Spleen (tissue), 11 donors: ENCODE measurements around the gene EP400. TPM values are rescaled to one million over a fixed set of nuclear protein-coding genes. Genes with fewer than 3 reads are reported as not detected.

Experiments used
- DNase-seq: peaks from one replicate; pipeline ENCODE4 v3.0.0-alpha.2; 2020
- H3K27ac ChIP-seq, 8 donors: fragments of 200-600 bp; sonication (generic) in 7 of 8; 1 replicate in 4 of 8; 2 replicates in 4 of 8; pipeline versions ENCODE4 v1.5.0 to v1.8.0; 2016 to 2021; ENCODE audit warnings: inconsistent platforms in 4 of 8, mild to moderate bottlenecking in 4 of 8, moderate library complexity in 1 of 8
- H3K27me3 ChIP-seq, 7 donors: fragments of 200-600 bp; sonication (generic) in 6 of 7; replicated peaks in 1 of 7; 1 replicate in 4 of 7; 2 replicates in 3 of 7; pipeline versions ENCODE4 v1.5.0 to v1.8.0; 2016 to 2021; ENCODE audit warnings: inconsistent platforms in 3 of 7, mild to moderate bottlenecking in 1 of 7
- H3K36me3 ChIP-seq, 6 donors: fragments of 200-600 bp; sonication (generic) in 5 of 6; 1 replicate in 4 of 6; 2 replicates in 2 of 6; pipeline versions ENCODE4 v1.5.0 to v1.8.0; 2016 to 2021; ENCODE audit warnings: inconsistent platforms in 2 of 6
- H3K4me1 ChIP-seq, 6 donors: fragments of 200-600 bp; sonication (generic) in 5 of 6; 1 replicate in 3 of 6; 2 replicates in 3 of 6; pipeline versions ENCODE4 v1.5.0 to v1.8.0; 2016 to 2021; ENCODE audit warnings: inconsistent platforms in 3 of 6
- H3K4me3 ChIP-seq, 8 donors: fragments of 200-600 bp; sonication (generic) in 7 of 8; 1 replicate in 4 of 8; 2 replicates in 4 of 8; pipeline versions ENCODE4 v1.5.0 to v1.8.0; 2016 to 2021; ENCODE audit warnings: inconsistent platforms in 4 of 8, mild to moderate bottlenecking in 4 of 8, moderate library complexity in 2 of 8
- H3K9me3 ChIP-seq, 8 donors: fragments of 200-600 bp; sonication (generic) in 7 of 8; 1 replicate in 4 of 8; 2 replicates in 4 of 8; pipeline versions ENCODE4 v1.5.0 to v1.8.0; 2016 to 2021; ENCODE audit warnings: inconsistent platforms in 4 of 8
- POLR2A ChIP-seq, 3 donors: fragments of 450-650 bp; IDR thresholded peaks; one replicate each; pipeline ENCODE4 v1.5.1; 2017; ENCODE audit warnings: antibody characterized with exemption in 3 of 3, mild to moderate bottlenecking in 1 of 3
- POLR2AphosphoS5 ChIP-seq, 3 donors: sonication (generic); formaldehyde crosslinking; IDR thresholded peaks; one replicate each; pipeline ENCODE4 v1.5.1; 2017; ENCODE audit warnings: antibody characterized with exemption in 3 of 3
- WGBS, 5 donors: extraction: QIAGEN DNeasy Blood & Tissue Kit in 3 of 5; methylation state at CpG; one replicate each; pipeline versions ENCODE4 v1.1.5 to v1.1.7; 2013 to 2018; 5-methylcytosine and 5-hydroxymethylcytosine counted together
- intact Hi-C: fragments of 100-400 bp; cut with DNase I; formaldehyde crosslinking; loops from one replicate; pipeline ENCODE4 v1.15.0; 2023; ENCODE audit warnings: low total_unique reads
- polyA plus RNA-seq, 3 donors: library from polyadenylated mRNA; stranded (reverse); fragments of 200-250 nt; gene quantifications; one replicate each; pipeline ENCODE4 v1.2.1, GENCODE V29; 2013
- total RNA-seq, 7 donors: library from RNA; depleted of rRNA in 3 of 7; stranded (reverse); fragments of >200 nt in 3 of 7; fragmentation: NEBNext Ultra II Directional in 4 of 7; extraction: Animal tissue kit (Norgen Biotek cat#: 25700) in 4 of 7; gene quantifications; one replicate each; pipeline versions ENCODE4 v1.1.0 to v1.2.1, GENCODE V29; 2016 to 2021
- TF ChIP-seq, protein P1 (sequence below), 11 experiments: fragments of 200-600 bp in 7 of 11; fragments of 450-650 bp in 4 of 11; sonication (generic) in 4 of 11; IDR thresholded peaks in 8 of 11; conservative IDR thresholded peaks in 3 of 11; 1 replicate in 7 of 11; 2 replicates in 4 of 11; pipeline versions ENCODE4 v1.4.0 to v1.8.0; 2016 to 2021; ENCODE audit warnings: antibody characterized with exemption in 11 of 11, inconsistent platforms in 4 of 11, mild to moderate bottlenecking in 1 of 11
- donor health status: healthy with polysubstance abuse.
- donor health status: DM: no; HTN: no; CAD: no; lungs with moderate emphysema.
- donor health status: DM: no; HTN: no; CAD: no.
- donor health status: Bipolar disorder and iron deficiency.
- donor health status: healthy.
- donor health status: DM: no; HTN: no; CAD: no.
- donor health status: DM: yes; HTN: yes; CAD: no.

The EP400 gene
- total and polyA plus RNA-seq, 10 donors = 11.8 to 70.2 (median 45.6) TPM

DNA sequence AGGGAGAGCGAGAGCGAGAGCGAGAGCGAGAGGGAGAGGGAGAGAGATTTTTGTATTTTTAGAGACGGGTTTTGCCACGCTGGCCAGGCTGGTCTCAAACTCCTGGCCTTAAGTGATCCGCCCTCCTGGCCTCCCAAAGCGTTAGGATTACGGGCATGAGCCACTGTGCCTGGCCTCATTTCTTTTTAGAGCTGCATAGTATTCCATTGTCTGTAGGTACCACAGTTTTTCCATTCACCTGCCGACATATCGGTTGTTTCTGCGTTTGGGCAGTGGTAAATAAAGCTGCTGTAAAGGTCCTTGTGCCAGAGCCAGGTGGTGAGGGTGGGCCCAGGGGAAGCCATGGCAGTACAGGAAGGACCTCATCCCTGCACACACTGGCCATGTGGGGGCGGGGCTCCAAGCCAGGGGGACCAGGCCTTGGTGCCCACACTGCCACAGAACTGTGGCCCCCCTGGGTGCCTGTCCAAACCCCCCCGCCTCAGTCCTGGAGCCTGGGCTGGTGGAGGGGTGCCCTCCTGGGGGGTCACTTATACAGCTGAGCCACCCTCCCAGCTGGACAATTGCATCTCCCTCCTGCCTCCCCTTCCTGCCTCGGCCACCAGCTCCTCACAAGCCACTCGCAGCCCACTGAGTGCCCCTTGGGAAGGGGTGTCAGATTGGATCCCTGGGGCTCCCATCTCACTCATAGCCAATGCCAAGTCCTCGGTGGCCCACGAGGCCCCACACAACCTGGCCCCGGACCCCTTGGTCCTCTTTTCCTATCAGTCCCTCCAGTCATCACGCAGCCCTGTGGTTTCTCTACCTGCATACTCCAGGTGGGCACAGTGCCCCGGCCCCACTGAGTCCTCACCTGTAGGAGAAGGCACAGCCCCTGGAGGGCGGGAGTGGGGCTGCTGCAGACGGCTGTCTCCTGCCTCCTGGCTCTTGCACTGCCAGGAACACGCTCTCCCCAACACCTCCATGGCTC is 22.3 kb upstream of the EP400 start:
- Histone ChIP-seq H3K27me3 (no peaks in the 10 kb centered on the region), H3K27ac (peak overlapping the region in 2 of 8 donors; percentile 92 to 94), H3K4me1 (peaks cover 20 to 79% (median 50%) of the 10 kb centered on the region in 6 donors), H3K4me3 (peak overlapping the region in 1 of 8 donors; percentile 96), H3K36me3 (peaks cover 0 to 25% (median 11%) of the 10 kb centered on the region in 6 donors), H3K9me3 (no peaks in the 10 kb centered on the region)
- whole genome bisulfite sequencing, 5 donors = 78 to 98% (median 95%) methylated on average over 21 to 24 of the region's 24 CpGs
- intact Hi-C loops = no loop called here
- DNase-seq = no peak
- TF ChIP-seq POLR2A (IDR thresholded peaks at IDR 0.05) (no peak), POLR2AphosphoS5 (IDR thresholded peaks at IDR 0.05) (no peak)
- TF ChIP-seq, protein P1, sequence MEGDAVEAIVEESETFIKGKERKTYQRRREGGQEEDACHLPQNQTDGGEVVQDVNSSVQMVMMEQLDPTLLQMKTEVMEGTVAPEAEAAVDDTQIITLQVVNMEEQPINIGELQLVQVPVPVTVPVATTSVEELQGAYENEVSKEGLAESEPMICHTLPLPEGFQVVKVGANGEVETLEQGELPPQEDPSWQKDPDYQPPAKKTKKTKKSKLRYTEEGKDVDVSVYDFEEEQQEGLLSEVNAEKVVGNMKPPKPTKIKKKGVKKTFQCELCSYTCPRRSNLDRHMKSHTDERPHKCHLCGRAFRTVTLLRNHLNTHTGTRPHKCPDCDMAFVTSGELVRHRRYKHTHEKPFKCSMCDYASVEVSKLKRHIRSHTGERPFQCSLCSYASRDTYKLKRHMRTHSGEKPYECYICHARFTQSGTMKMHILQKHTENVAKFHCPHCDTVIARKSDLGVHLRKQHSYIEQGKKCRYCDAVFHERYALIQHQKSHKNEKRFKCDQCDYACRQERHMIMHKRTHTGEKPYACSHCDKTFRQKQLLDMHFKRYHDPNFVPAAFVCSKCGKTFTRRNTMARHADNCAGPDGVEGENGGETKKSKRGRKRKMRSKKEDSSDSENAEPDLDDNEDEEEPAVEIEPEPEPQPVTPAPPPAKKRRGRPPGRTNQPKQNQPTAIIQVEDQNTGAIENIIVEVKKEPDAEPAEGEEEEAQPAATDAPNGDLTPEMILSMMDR (IDR thresholded peaks at IDR 0.05 in 8 of 11, conservative IDR thresholded peaks at IDR 0.05 in 3 of 11) = no peak

DNA sequence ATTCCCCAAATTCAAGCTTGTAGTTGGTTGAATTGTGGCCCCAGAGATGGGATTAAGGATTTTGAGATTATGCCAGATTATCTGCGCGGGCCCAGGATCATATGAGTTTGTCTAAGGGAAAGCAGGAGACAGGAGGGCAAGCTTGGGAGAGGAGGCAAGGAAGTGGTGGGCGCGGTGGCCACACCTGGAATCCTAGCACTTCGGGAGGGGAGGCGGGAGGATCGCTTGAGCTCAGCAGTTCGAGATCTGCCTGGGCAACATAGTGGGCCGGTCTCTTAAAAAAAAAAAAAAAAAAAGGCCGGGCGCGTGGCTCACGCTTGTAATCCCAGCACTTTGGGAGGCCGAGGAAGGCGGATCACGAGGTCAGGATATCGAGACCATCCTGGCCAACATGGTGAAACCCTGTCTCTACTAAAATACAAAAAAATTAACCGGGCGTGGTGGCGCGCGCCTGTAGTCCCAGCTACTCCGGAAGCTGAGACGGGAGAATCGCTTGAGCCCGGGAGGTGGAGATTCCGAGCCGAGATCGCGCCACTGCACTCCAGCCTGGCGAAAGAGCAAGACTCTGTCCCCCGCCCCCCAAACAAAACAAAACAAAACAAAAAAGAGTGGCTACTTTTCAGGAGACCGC is 21.5 kb upstream of the EP400 start:
- no peak for DNase-seq
- Histone ChIP-seq H3K4me1 (peaks cover 20 to 73% (median 43%) of the 10 kb centered on the region in 6 donors), H3K36me3 (peaks cover 0 to 26% (median 18%) of the 10 kb centered on the region in 6 donors), H3K27ac (peak overlapping the region; percentile 86 to 96 (median 92)), H3K27me3 (no peaks in the 10 kb centered on the region), H3K4me3 (peak overlapping the region; percentile 62 to 96 (median 84)), H3K9me3 (no peaks in the 10 kb centered on the region)
- TF ChIP-seq, protein P1 (IDR thresholded peaks at IDR 0.05 in 8 of 11, conservative IDR thresholded peaks at IDR 0.05 in 3 of 11) = no peak
- no peak for TF ChIP-seq POLR2A (IDR thresholded peaks at IDR 0.05)
- no peak for TF ChIP-seq POLR2AphosphoS5 (IDR thresholded peaks at IDR 0.05)
- intact Hi-C loops = no loop called here
- WGBS, 5 donors = 30 to 35% (median 32%) methylated on average over 30 to 33 of the region's 33 CpGs

DNA sequence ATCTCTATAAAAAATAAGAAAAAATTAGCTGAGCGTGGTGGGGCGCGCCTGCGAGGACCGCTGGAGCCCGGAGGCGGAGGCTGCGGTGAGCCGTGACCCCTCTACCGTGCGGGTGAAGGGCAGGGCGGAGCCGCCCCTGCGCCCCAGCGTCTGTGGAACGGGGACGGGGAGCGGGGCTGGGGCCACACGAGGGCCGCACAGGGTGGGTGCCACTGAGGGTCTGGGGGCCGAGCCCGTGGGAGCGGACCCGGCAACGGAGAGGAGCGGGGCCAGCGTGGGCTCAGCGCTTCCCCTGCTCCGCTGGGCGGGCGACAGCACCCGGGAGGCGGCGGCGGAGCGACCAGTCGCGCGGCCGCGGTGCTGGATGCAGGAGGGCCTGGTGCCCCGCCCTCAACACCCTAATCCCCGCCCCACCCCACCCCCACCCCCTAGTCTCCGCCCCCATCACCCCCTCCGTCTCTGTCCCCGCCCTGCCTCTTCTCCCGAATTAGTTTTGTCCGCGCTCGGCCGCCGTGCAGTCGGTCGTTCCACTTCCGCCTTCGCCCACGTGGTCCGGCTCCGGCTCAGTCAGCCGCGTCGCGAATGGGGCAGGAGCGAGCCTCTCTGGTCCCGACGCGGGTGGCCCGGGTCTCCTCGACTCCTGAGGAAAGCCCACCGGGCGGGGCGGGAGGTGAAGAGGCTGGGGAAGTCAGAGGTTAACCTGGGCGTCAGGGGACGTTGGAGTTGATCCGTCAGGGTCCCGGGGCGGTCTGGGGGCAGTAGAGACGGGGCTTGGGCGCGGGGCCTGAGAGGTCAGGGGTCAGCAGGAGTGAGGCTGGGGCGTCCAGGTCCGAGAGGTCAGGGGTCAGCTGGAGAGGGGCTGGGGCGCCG is 20.8 kb upstream of the EP400 start, which contains the start of gene PUS1:
PUS1 (plus strand) TSS at position 566 of the 870 bp plus-strand sequence. CDS start 447 bp downstream, outside the sequence.
- Histone ChIP-seq H3K9me3 (no peaks in the 10 kb centered on the region), H3K4me1 (peaks cover 19 to 66% (median 36%) of the 10 kb centered on the region in 6 donors), H3K27me3 (no peaks in the 10 kb centered on the region), H3K27ac (peak within 1 kb of the TSS; percentile 86 to 96 (median 92)), H3K4me3 (peak within 1 kb of the TSS; percentile 62 to 96 (median 84)), H3K36me3 (peaks cover 2 to 31% (median 25%) of the 10 kb centered on the region in 6 donors)
- intact Hi-C loops = no loop called here
- DNase-seq = peak; percentile 98
- WGBS, 5 donors = 0 to 1% (median 1%) methylated on average over 46 to 84 of the region's 84 CpGs
- TF ChIP-seq POLR2AphosphoS5 (IDR thresholded peaks at IDR 0.05) = peak; percentile 93 to 96 (median 95)
- TF ChIP-seq POLR2A (IDR thresholded peaks at IDR 0.05) = peak in 2 of 3 donors; percentile 19 to 24
- TF ChIP-seq, protein P1 (IDR thresholded peaks at IDR 0.05 in 8 of 11, conservative IDR thresholded peaks at IDR 0.05 in 3 of 11) = no peak
